Right lobe of liver (tissue), 6 donors: Measurements from ENCODE around the gene MBTPS2. TPM values are rescaled to one million over a fixed set of nuclear protein-coding genes. Genes with fewer than 3 reads are reported as not detected.

ENCODE experiments used
- ATAC-seq, 4 donors: fragments of 200-7000 bp; cut with Tn5 transposase; one replicate each; pipeline ENCODE4 v1.9.1; 2020; ENCODE audit warnings: mild to moderate bottlenecking in 4 of 4, moderate library complexity in 4 of 4
- DNase-seq, 3 donors: peaks; one replicate each; pipeline ENCODE4 v3.0.0-alpha.2; 2020
- H3K27ac ChIP-seq, 3 donors: fragments of 200-600 bp; one replicate each; pipeline ENCODE4 v1.8.0; 2022
- H3K27me3 ChIP-seq, 2 donors: fragments of 200-600 bp; one replicate each; pipeline ENCODE4 v1.8.0; 2022
- H3K36me3 ChIP-seq, 4 donors: fragments of 200-600 bp; sonication (generic) in 1 of 4; one replicate each; pipeline versions ENCODE4 v1.5.1 to v1.8.0; 2017 to 2022; ENCODE audit warnings: control low read depth in 1 of 4
- H3K4me1 ChIP-seq, 4 donors: fragments of 200-600 bp; sonication (generic) in 1 of 4; one replicate each; pipeline versions ENCODE4 v1.5.1 to v1.8.0; 2017 to 2022; ENCODE audit warnings: control low read depth in 1 of 4
- H3K4me3 ChIP-seq, 3 donors: fragments of 200-600 bp; one replicate each; pipeline ENCODE4 v1.8.0; 2022
- H3K9me3 ChIP-seq, 4 donors: fragments of 200-600 bp; sonication (generic) in 1 of 4; one replicate each; pipeline versions ENCODE4 v1.5.1 to v1.8.0; 2017 to 2022; ENCODE audit warnings: control low read depth in 1 of 4
- CTCF ChIP-seq, 4 donors: fragments of 200-600 bp in 3 of 4; fragments of 450-650 bp in 1 of 4; IDR thresholded peaks; one replicate each; pipeline versions ENCODE4 v1.5.1 to v1.8.0; 2016 to 2022; ENCODE audit warnings: antibody characterized with exemption in 4 of 4, mild to moderate bottlenecking in 2 of 4
- POLR2A ChIP-seq: fragments of 450-650 bp; IDR thresholded peaks from one replicate; pipeline ENCODE4 v1.6.1; 2017; ENCODE audit warnings: antibody characterized with exemption, mild to moderate bottlenecking
- WGBS: methylation state at CpG from one replicate; pipeline ENCODE4 v1.1.6; 2018; ENCODE audit warnings: low coverage, low lambda C conversion rate; ENCODE audit not compliant: insufficient coverage; ENCODE audit errors: missing lambda C conversion rate; 5-methylcytosine and 5-hydroxymethylcytosine counted together
- intact Hi-C, 2 donors: fragments of 100-400 bp; cut with DNase I; formaldehyde crosslinking; loops; one replicate each; pipeline versions ENCODE4 v1.11.2 to v1.14.1; 2022
- long read RNA-seq: library from polyadenylated mRNA; unstranded; transcript quantifications from one replicate; pipeline ENCODE4 v2.0.0, GENCODE V29; 2019
- total RNA-seq, 6 experiments: library from RNA; depleted of rRNA in 2 of 6; stranded (reverse); fragments of >200 nt in 2 of 6; fragmentation: NEBNext Ultra II Directional in 3 of 6; extraction: Animal tissue kit (Norgen Biotek cat#: 25700) in 3 of 6; gene quantifications; one replicate each; pipeline versions ENCODE4 v1.1.0 to v1.2.4, GENCODE V29; 2016 to 2023
- donor health status: DM: no; HTN: yes; CAD: no.
- donor health status: DM: no; HTN: no; CAD: no.
- donor health status: DM: no; HTN: no; CAD: no.
- donor health status: DM: no; HTN: yes; CAD: no.
- donor health status: DM: no; HTN: yes; CAD: no.

MBTPS2 gene
- total RNA-seq, result 10 to 100 TPM in 5 of 6 experiments, 1 to 10 TPM in 1; 10.0 to 13.6 (median 11.0) TPM
- long read RNA-seq, full-length matches to known transcripts, result 1 of 1 reads
- long read RNA-seq, partial matches to known transcripts, result 0 of 1 reads
- long read RNA-seq, other reads (novel, unspliced or antisense), result 0 of 1 reads

- Histone ChIP-seq H3K9me3 (no peaks in the 10 kb centered on the region), H3K4me1 (peaks cover 0 to 3% (median 0%) of the 10 kb centered on the region in 4 donors), H3K36me3 (no peaks in the 10 kb centered on the region), H3K4me3 (peak within 1 kb of the TSS; percentile 53 to 67 (median 62)), H3K27me3 (no peaks in the 10 kb centered on the region), H3K27ac (peak within 1 kb of the TSS; percentile 69 to 79 (median 75))
- intact Hi-C loops, result no loop called here
- TF ChIP-seq CTCF (IDR thresholded peaks at IDR 0.05), result peak in 1 of 4 donors; percentile 6
- peak; percentile 60 for TF ChIP-seq POLR2A
- 19% methylated on average over 26 of the region's 61 CpGs for WGBS
- ATAC-seq (peak; percentile 96 to 98 (median 97)), DNase-seq (peak; percentile 78 to 84 (median 83))
Measured at GRCh38 chrX:21839334-21840192, at the start of gene MBTPS2. Gene MBTPS2 (plus strand): TSS chrX:21839617. CDS start chrX:21839735, 118 bp downstream.

- ATAC-seq (peak; percentile 72 to 88 (median 80)), DNase-seq (peak in 2 of 3 donors; percentile 44)
- 33% methylated on average over 6 of the region's 6 CpGs for WGBS
- H3K27me3 ChIP-seq, result no peaks in the 10 kb centered on the region
- H3K4me3 ChIP-seq, result no peak overlapping the region
- no peaks in the 10 kb centered on the region for H3K9me3 ChIP-seq
- H3K27ac ChIP-seq, result no peak overlapping the region
- H3K36me3 ChIP-seq, result no peaks in the 10 kb centered on the region
- peaks cover 0 to 24% (median 0%) of the 10 kb centered on the region in 4 donors for H3K4me1 ChIP-seq
- intact Hi-C loops, result no loop called here
- no peak for TF ChIP-seq POLR2A
- TF ChIP-seq CTCF (IDR thresholded peaks at IDR 0.05), result no peak
Measured at GRCh38 chrX:21798677-21799219, 40.7 kb upstream of the MBTPS2 start.

- H3K36me3 ChIP-seq, result no peaks in the 10 kb centered on the region
- H3K4me3 ChIP-seq, result no peak overlapping the region
- no peak for DNase-seq
- peak in 2 of 4 donors; percentile 37 to 57 for ATAC-seq
- no peak overlapping the region for H3K27ac ChIP-seq
- no peaks in the 10 kb centered on the region for H3K27me3 ChIP-seq
- H3K4me1 ChIP-seq, result peaks cover 0 to 24% (median 0%) of the 10 kb centered on the region in 4 donors
- intact Hi-C loops, result no loop called here
- H3K9me3 ChIP-seq, result no peaks in the 10 kb centered on the region
- TF ChIP-seq POLR2A, result no peak
- no peak for TF ChIP-seq CTCF (IDR thresholded peaks at IDR 0.05)
- 60% methylated on average over 6 of the region's 6 CpGs for WGBS
Measured at GRCh38 chrX:21799767-21800166, 39.6 kb upstream of the MBTPS2 start.

- WGBS, result 13% methylated on average over 1 of the region's 1 CpG
- ATAC-seq, result peak; percentile 41 to 68 (median 54)
Measured at GRCh38 chrX:21800344-21800770, 39.1 kb upstream of the MBTPS2 start.

More at GRCh38 chrX:21800344-21800770, 39.1 kb upstream of the MBTPS2 start:
- H3K27ac ChIP-seq, result no peak overlapping the region
- H3K4me3 ChIP-seq, result no peak overlapping the region
- TF ChIP-seq POLR2A (no peak), CTCF (IDR thresholded peaks at IDR 0.05) (no peak)
- no peak for DNase-seq
- H3K27me3 ChIP-seq, result no peaks in the 10 kb centered on the region
- H3K36me3 ChIP-seq, result no peaks in the 10 kb centered on the region
- H3K9me3 ChIP-seq, result no peaks in the 10 kb centered on the region
- H3K4me1 ChIP-seq, result peaks cover 0 to 24% (median 0%) of the 10 kb centered on the region in 4 donors
- intact Hi-C loops, result no loop called here
